ENCODE measurements around the gene BUB1B. TPM values are rescaled to one million over a fixed set of nuclear protein-coding genes. Genes with fewer than 3 reads are reported as not detected.

The BUB1B gene
- total and polyA plus RNA-seq, 9 of the 15 experiments (the other 6 are each of a cell fraction or from before 2014, with no cell fraction given): 28.7 to 113 (median 82.2) TPM

DNA sequence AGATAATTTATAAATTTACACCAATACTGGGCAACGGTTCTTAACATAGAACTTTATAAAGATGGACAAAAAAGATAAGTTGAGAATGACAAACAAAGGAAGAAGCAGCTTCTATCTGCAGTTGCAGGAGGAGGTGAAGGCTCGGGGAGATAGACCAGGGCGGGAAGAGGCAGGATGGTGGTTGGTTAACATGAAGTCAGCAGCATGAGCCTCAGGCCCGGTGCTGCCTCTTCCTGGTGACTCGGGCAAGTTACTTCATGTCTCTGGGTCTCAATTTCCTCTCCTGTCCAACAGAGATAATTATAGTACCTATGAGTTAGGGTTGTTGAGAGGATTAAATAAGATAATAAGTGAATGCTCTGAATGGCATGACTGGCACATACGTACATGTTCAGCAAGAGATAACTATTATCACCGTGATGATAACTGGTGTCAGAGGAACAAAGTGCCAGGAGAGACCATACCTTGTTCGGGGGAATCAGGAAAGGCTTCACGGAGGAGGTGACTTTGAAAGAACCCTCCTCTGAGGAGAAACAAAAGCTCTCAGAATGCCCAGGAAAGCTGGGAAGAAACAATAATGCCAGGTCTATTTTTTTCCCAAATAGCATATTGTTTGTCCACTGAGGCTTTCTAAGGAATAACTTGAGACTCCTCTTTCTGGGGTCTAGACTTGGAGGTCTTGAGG lies 82.4 kb downstream of the BUB1B start (continued):
- TF ChIP-seq, protein P1, sequence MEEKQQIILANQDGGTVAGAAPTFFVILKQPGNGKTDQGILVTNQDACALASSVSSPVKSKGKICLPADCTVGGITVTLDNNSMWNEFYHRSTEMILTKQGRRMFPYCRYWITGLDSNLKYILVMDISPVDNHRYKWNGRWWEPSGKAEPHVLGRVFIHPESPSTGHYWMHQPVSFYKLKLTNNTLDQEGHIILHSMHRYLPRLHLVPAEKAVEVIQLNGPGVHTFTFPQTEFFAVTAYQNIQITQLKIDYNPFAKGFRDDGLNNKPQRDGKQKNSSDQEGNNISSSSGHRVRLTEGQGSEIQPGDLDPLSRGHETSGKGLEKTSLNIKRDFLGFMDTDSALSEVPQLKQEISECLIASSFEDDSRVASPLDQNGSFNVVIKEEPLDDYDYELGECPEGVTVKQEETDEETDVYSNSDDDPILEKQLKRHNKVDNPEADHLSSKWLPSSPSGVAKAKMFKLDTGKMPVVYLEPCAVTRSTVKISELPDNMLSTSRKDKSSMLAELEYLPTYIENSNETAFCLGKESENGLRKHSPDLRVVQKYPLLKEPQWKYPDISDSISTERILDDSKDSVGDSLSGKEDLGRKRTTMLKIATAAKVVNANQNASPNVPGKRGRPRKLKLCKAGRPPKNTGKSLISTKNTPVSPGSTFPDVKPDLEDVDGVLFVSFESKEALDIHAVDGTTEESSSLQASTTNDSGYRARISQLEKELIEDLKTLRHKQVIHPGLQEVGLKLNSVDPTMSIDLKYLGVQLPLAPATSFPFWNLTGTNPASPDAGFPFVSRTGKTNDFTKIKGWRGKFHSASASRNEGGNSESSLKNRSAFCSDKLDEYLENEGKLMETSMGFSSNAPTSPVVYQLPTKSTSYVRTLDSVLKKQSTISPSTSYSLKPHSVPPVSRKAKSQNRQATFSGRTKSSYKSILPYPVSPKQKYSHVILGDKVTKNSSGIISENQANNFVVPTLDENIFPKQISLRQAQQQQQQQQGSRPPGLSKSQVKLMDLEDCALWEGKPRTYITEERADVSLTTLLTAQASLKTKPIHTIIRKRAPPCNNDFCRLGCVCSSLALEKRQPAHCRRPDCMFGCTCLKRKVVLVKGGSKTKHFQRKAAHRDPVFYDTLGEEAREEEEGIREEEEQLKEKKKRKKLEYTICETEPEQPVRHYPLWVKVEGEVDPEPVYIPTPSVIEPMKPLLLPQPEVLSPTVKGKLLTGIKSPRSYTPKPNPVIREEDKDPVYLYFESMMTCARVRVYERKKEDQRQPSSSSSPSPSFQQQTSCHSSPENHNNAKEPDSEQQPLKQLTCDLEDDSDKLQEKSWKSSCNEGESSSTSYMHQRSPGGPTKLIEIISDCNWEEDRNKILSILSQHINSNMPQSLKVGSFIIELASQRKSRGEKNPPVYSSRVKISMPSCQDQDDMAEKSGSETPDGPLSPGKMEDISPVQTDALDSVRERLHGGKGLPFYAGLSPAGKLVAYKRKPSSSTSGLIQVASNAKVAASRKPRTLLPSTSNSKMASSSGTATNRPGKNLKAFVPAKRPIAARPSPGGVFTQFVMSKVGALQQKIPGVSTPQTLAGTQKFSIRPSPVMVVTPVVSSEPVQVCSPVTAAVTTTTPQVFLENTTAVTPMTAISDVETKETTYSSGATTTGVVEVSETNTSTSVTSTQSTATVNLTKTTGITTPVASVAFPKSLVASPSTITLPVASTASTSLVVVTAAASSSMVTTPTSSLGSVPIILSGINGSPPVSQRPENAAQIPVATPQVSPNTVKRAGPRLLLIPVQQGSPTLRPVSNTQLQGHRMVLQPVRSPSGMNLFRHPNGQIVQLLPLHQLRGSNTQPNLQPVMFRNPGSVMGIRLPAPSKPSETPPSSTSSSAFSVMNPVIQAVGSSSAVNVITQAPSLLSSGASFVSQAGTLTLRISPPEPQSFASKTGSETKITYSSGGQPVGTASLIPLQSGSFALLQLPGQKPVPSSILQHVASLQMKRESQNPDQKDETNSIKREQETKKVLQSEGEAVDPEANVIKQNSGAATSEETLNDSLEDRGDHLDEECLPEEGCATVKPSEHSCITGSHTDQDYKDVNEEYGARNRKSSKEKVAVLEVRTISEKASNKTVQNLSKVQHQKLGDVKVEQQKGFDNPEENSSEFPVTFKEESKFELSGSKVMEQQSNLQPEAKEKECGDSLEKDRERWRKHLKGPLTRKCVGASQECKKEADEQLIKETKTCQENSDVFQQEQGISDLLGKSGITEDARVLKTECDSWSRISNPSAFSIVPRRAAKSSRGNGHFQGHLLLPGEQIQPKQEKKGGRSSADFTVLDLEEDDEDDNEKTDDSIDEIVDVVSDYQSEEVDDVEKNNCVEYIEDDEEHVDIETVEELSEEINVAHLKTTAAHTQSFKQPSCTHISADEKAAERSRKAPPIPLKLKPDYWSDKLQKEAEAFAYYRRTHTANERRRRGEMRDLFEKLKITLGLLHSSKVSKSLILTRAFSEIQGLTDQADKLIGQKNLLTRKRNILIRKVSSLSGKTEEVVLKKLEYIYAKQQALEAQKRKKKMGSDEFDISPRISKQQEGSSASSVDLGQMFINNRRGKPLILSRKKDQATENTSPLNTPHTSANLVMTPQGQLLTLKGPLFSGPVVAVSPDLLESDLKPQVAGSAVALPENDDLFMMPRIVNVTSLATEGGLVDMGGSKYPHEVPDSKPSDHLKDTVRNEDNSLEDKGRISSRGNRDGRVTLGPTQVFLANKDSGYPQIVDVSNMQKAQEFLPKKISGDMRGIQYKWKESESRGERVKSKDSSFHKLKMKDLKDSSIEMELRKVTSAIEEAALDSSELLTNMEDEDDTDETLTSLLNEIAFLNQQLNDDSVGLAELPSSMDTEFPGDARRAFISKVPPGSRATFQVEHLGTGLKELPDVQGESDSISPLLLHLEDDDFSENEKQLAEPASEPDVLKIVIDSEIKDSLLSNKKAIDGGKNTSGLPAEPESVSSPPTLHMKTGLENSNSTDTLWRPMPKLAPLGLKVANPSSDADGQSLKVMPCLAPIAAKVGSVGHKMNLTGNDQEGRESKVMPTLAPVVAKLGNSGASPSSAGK (IDR thresholded peaks at IDR 0.05): peak; percentile 64
- 0 out of 2 replicates have a peak, but pooled peaks have one; percentile 4 for TF ChIP-seq MAFG (tag; conservative IDR thresholded peaks at IDR 0.05)
- no peak for TF ChIP-seq HEY1 (CRISPR knock-in tag; IDR thresholded peaks at IDR 0.05; ENCODE audit: borderline replicate concordance)
- TF ChIP-seq, protein P2, sequence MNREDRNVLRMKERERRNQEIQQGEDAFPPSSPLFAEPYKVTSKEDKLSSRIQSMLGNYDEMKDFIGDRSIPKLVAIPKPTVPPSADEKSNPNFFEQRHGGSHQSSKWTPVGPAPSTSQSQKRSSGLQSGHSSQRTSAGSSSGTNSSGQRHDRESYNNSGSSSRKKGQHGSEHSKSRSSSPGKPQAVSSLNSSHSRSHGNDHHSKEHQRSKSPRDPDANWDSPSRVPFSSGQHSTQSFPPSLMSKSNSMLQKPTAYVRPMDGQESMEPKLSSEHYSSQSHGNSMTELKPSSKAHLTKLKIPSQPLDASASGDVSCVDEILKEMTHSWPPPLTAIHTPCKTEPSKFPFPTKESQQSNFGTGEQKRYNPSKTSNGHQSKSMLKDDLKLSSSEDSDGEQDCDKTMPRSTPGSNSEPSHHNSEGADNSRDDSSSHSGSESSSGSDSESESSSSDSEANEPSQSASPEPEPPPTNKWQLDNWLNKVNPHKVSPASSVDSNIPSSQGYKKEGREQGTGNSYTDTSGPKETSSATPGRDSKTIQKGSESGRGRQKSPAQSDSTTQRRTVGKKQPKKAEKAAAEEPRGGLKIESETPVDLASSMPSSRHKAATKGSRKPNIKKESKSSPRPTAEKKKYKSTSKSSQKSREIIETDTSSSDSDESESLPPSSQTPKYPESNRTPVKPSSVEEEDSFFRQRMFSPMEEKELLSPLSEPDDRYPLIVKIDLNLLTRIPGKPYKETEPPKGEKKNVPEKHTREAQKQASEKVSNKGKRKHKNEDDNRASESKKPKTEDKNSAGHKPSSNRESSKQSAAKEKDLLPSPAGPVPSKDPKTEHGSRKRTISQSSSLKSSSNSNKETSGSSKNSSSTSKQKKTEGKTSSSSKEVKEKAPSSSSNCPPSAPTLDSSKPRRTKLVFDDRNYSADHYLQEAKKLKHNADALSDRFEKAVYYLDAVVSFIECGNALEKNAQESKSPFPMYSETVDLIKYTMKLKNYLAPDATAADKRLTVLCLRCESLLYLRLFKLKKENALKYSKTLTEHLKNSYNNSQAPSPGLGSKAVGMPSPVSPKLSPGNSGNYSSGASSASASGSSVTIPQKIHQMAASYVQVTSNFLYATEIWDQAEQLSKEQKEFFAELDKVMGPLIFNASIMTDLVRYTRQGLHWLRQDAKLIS (CRISPR knock-in tag; IDR thresholded peaks at IDR 0.05): no peak
- TF ChIP-seq CBFA2T3 (IDR thresholded peaks at IDR 0.05): peak; percentile 80
- peak; percentile 86 for TF ChIP-seq HMBOX1 (IDR thresholded peaks at IDR 0.05)
- peak; percentile 94 for TF ChIP-seq ZFP36 (IDR thresholded peaks at IDR 0.05; ENCODE audit: low read depth, low read length, partially characterized antibody)
- TF ChIP-seq NFE2 (IDR thresholded peaks at IDR 0.05; ENCODE audit: low read depth): no peak
- TF ChIP-seq SMAD3 (CRISPR knock-in tag; conservative IDR thresholded peaks at IDR 0.05): no peak

Measured in K562 (cell line).